ENCODE data around the gene CLCN7. TPM values are rescaled to one million over a fixed set of nuclear protein-coding genes. Genes with fewer than 3 reads are reported as not detected.

CLCN7 gene
- total RNA-seq, 4 donors from 2014 or later = 21.5 to 145 (median 57.2) TPM

DNA sequence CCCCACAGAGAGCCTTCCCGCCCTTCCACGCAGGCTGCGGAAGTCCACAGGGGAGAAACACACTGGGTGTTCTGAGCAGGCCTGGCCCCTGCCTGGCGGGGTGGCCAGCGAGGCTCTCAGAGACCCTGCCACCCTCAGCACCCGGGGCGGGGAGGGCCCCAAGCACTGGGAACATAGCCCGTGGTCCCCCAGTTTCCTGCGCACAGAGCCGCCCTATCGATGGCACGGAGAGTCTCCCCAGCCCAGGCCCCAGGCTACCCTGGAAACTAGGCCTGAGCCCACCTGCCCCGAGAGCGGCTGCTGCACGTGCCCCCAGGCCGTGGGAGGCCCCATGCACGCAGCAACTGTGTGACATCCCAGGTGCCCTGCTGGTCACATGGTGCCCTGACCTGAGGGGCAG lies 20.3 kb downstream of the CLCN7 start:
- TF ChIP-seq POLR2A (IDR thresholded peaks at IDR 0.05) = no peak
- H3K9me3 ChIP-seq = no peaks in the 10 kb centered on the region
- no peaks in the 10 kb centered on the region for H3K27me3 ChIP-seq
- H3K4me3 ChIP-seq = no peak overlapping the region
- no peak for DNase-seq
- H3K4me1 ChIP-seq = no peaks in the 10 kb centered on the region
- intact Hi-C loops (cut with DNase I; ENCODE audit: low total_unique reads) = no loop called here
- no peak overlapping the region for H3K27ac ChIP-seq
- no peaks in the 10 kb centered on the region for H3K36me3 ChIP-seq

DNA sequence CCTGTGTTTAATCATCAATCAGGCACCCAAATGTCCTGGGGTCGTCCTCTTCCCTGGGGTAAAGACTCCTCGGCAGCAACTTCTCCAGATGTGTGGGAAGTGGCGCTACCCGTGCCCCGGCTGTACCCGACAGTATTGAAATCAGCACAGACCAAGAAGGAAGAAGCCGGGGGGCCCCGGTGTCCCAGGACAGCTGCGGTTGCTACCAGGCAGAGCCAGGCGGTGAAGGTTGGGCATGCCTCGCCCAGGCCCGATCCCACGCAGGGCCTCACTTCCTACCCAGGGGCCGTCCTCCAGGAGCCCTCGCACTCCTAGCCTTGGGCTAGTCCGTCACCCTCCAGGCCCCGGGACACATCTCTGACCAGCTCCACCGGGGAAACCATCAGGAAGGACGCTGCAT lies 21.5 kb downstream of the CLCN7 start:
- intact Hi-C loops (cut with DNase I; ENCODE audit: low total_unique reads) = no loop called here
- TF ChIP-seq POLR2A (IDR thresholded peaks at IDR 0.05) = no peak
- TF ChIP-seq, protein P1, sequence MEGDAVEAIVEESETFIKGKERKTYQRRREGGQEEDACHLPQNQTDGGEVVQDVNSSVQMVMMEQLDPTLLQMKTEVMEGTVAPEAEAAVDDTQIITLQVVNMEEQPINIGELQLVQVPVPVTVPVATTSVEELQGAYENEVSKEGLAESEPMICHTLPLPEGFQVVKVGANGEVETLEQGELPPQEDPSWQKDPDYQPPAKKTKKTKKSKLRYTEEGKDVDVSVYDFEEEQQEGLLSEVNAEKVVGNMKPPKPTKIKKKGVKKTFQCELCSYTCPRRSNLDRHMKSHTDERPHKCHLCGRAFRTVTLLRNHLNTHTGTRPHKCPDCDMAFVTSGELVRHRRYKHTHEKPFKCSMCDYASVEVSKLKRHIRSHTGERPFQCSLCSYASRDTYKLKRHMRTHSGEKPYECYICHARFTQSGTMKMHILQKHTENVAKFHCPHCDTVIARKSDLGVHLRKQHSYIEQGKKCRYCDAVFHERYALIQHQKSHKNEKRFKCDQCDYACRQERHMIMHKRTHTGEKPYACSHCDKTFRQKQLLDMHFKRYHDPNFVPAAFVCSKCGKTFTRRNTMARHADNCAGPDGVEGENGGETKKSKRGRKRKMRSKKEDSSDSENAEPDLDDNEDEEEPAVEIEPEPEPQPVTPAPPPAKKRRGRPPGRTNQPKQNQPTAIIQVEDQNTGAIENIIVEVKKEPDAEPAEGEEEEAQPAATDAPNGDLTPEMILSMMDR (IDR thresholded peaks at IDR 0.05) = no peak
- Histone ChIP-seq H3K9me3 (no peaks in the 10 kb centered on the region), H3K27ac (no peak overlapping the region), H3K36me3 (no peaks in the 10 kb centered on the region), H3K4me3 (no peak overlapping the region), H3K4me1 (no peaks in the 10 kb centered on the region), H3K27me3 (no peaks in the 10 kb centered on the region)
- no peak for DNase-seq

DNA sequence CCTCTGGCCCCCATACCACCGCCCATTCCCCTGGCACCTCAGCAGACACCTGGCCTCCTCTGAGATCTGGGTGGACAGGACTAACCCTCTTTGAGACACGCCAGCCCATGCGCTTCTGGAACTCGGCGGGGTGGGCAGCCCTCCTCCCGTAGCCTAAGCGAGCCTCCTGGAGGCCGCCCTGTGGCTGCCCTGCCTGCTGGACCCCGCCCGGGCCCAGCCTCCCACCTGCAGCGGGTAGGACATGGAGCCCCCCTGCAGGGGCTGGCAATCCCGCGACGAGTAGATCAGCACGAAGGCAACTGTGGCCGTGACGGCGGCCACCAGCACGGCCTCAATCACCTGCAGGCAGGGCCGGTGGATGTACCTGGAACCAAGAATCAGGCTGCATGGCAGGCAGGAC lies 22.3 kb downstream of the CLCN7 start:
- Histone ChIP-seq H3K9me3 (no peaks in the 10 kb centered on the region), H3K4me1 (no peaks in the 10 kb centered on the region), H3K4me3 (no peak overlapping the region), H3K36me3 (no peaks in the 10 kb centered on the region), H3K27me3 (no peaks in the 10 kb centered on the region), H3K27ac (no peak overlapping the region)
- no peak for DNase-seq
- intact Hi-C loops (cut with DNase I; ENCODE audit: low total_unique reads) = no loop called here
- TF ChIP-seq, protein P1 (IDR thresholded peaks at IDR 0.05) = no peak
- TF ChIP-seq POLR2A (IDR thresholded peaks at IDR 0.05) = no peak

GRCh38 chr16:1451702-1452392 lies 23.0 kb downstream of the CLCN7 start:
- Histone ChIP-seq H3K4me1 (no peaks in the 10 kb centered on the region), H3K9me3 (no peaks in the 10 kb centered on the region), H3K36me3 (no peaks in the 10 kb centered on the region), H3K27me3 (no peaks in the 10 kb centered on the region), H3K4me3 (no peak overlapping the region), H3K27ac (no peak overlapping the region)
- DNase-seq = no peak
- intact Hi-C loops (cut with DNase I; ENCODE audit: low total_unique reads) = no loop called here
- TF ChIP-seq, protein P1 (IDR thresholded peaks at IDR 0.05) = no peak
- TF ChIP-seq POLR2A (IDR thresholded peaks at IDR 0.05) = no peak

DNA sequence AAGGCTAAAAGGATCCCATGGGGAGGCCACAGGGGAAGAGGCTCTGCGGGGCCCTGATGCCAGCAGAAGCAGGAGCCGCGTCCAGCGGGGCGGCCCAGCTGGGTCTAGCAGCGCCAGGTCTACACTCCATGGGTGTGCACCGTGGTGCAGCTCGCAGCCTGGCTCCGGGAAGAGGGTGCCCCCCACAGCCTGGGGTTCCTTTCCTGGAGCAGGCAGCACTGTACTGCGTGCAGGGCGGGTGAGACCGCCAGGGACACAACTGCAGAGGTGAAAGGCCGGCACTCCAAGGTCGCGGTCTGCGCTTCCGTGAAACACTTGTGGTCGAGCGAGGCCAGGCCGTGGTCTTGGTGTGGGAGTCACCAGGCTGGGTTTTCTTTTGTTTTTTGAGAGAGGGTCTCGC lies 24.0 kb downstream of the CLCN7 start:
- no peaks in the 10 kb centered on the region for H3K4me1 ChIP-seq
- no peaks in the 10 kb centered on the region for H3K36me3 ChIP-seq
- no peaks in the 10 kb centered on the region for H3K9me3 ChIP-seq
- TF ChIP-seq POLR2A (IDR thresholded peaks at IDR 0.05) = no peak
- TF ChIP-seq, protein P1 (IDR thresholded peaks at IDR 0.05) = no peak
- H3K4me3 ChIP-seq = no peak overlapping the region
- intact Hi-C loops (cut with DNase I; ENCODE audit: low total_unique reads) = no loop called here
- no peak overlapping the region for H3K27ac ChIP-seq
- H3K27me3 ChIP-seq = no peaks in the 10 kb centered on the region
- DNase-seq = no peak

DNA sequence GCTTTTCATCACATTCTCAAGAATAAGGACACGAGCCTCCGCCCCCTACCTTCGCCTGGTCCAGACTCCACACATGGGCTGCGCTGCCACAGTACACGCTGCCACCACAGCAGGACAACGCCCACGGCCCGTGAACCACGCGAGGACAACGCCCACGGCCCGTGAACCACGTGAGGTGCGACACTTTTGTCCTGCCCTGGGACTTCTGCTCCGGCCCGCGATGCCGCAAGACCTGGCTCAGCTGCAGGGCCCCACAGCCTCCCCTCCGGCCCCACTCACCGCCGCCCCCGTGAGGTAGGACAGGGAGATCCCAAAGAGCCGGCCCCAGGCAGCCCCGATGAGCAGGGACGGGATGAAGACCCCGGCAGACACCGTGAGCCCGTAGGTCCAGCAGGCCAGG lies 24.6 kb downstream of the CLCN7 start:
- intact Hi-C loops (cut with DNase I; ENCODE audit: low total_unique reads) = no loop called here
- TF ChIP-seq, protein P1 (IDR thresholded peaks at IDR 0.05) = no peak
- TF ChIP-seq POLR2A (IDR thresholded peaks at IDR 0.05) = no peak
- Histone ChIP-seq H3K9me3 (no peaks in the 10 kb centered on the region), H3K4me3 (no peak overlapping the region), H3K27ac (no peak overlapping the region), H3K36me3 (no peaks in the 10 kb centered on the region), H3K4me1 (no peaks in the 10 kb centered on the region), H3K27me3 (no peaks in the 10 kb centered on the region)
- DNase-seq = no peak

Data from uterus (tissue), 4 donors.